WTC11 (cell line): ENCODE data around the gene SLC27A4. TPM values are rescaled to one million over a fixed set of nuclear protein-coding genes. Genes with fewer than 3 reads are reported as not detected.

Source experiments
- ATAC-seq: fragments of 200-7000 bp; cut with Tn5 transposase; 2 replicates; pipeline ENCODE4 v1.10.0; 2021; ENCODE audit warnings: mild to moderate bottlenecking, moderate library complexity
- CTCF ChIA-PET: fragments of 300-600 bp; sonication (Branson Sonifier 250); formaldehyde crosslinking; loops from one replicate; lab custom pipeline; 2021; ENCODE audit warnings: antibody characterized with exemption; lab: Charles Lee
- POLR2A ChIA-PET: fragments of 350-600 bp; sonication (Branson Sonifier 250); formaldehyde crosslinking; loops from one replicate; lab custom pipeline; 2021; ENCODE audit warnings: antibody characterized with exemption; lab: Charles Lee
- DNase-seq: peaks from one replicate; pipeline ENCODE4 v3.0.0; 2021; ENCODE audit warnings: low spot score
- H3K27ac Mint-ChIP-seq: 2 replicates; pipeline ENCODE4 v1.8.0; 2021; ENCODE audit warnings: mixed read lengths
- H3K27me3 Mint-ChIP-seq: 2 replicates; pipeline ENCODE4 v1.8.0; 2021; ENCODE audit warnings: low read depth, mild to moderate bottlenecking, moderate library complexity, mixed read lengths
- H3K36me3 Mint-ChIP-seq: 2 replicates; pipeline ENCODE4 v1.8.0; 2021; ENCODE audit warnings: mixed read lengths
- H3K4me1 Mint-ChIP-seq: 2 replicates; pipeline ENCODE4 v1.8.0; 2022; ENCODE audit warnings: mixed read lengths
- H3K4me3 Mint-ChIP-seq: 2 replicates; pipeline ENCODE4 v1.8.0; 2021; ENCODE audit warnings: mild to moderate bottlenecking, moderate library complexity, mixed read lengths
- H3K9me3 Mint-ChIP-seq: 2 replicates; pipeline ENCODE4 v1.8.0; 2021; ENCODE audit warnings: mixed read lengths
- GABPB1 ChIP-seq: sonication (generic); formaldehyde crosslinking; IDR thresholded peaks from 2 replicates; pipeline ENCODE4 v1.8.1; 2023; ENCODE audit warnings: mild to moderate bottlenecking, missing genetic modification reagents
- MYBL2 ChIP-seq: sonication (generic); formaldehyde crosslinking; IDR thresholded peaks from 2 replicates; pipeline ENCODE4 v1.8.1; 2023; ENCODE audit warnings: mild to moderate bottlenecking, moderate library complexity, missing genetic modification reagents
- SP1 ChIP-seq: sonication (generic); formaldehyde crosslinking; conservative IDR thresholded peaks from 2 replicates; pipeline ENCODE4 v1.8.1; 2022; ENCODE audit warnings: missing genetic modification reagents
- ZNF219 ChIP-seq: sonication (generic); formaldehyde crosslinking; IDR thresholded peaks from 2 replicates; pipeline ENCODE4 v1.8.0; 2023; ENCODE audit warnings: missing genetic modification reagents, mild to moderate bottlenecking, borderline replicate concordance
- ZNF263 ChIP-seq: sonication (generic); formaldehyde crosslinking; IDR thresholded peaks from 2 replicates; pipeline ENCODE4 v1.8.1; 2022; ENCODE audit warnings: low read depth, mild to moderate bottlenecking, moderate library complexity, missing genetic modification reagents
- ZNF281 ChIP-seq: sonication (generic); formaldehyde crosslinking; IDR thresholded peaks from 2 replicates; pipeline ENCODE4 v1.8.0; 2023; ENCODE audit warnings: mild to moderate bottlenecking, missing genetic modification reagents
- ZNF317 ChIP-seq: sonication (generic); formaldehyde crosslinking; IDR thresholded peaks from 2 replicates; pipeline ENCODE4 v1.8.1; 2023; ENCODE audit warnings: low read depth, mild to moderate bottlenecking, moderate library complexity, missing genetic modification reagents, borderline replicate concordance
- ZNF532 ChIP-seq: fragments of 250-450 bp; sonication (Bioruptor Pico); IDR thresholded peaks from 2 replicates; pipeline ENCODE4 v1.9.0; 2021; ENCODE audit warnings: mild to moderate bottlenecking, borderline replicate concordance
- total RNA-seq: library from RNA; stranded (reverse); gene quantifications from 3 replicates; pipeline ENCODE4 v1.2.3, GENCODE V29; 2021
- TF ChIP-seq, protein P1 (sequence below): sonication (generic); formaldehyde crosslinking; IDR thresholded peaks from 2 replicates; pipeline ENCODE4 v1.8.1; 2023; ENCODE audit warnings: mild to moderate bottlenecking, missing genetic modification reagents
- TF ChIP-seq, protein P2 (sequence below): sonication (generic); formaldehyde crosslinking; IDR thresholded peaks from 2 replicates; pipeline ENCODE4 v1.8.0; 2023; ENCODE audit warnings: missing genetic modification reagents, mild to moderate bottlenecking, borderline replicate concordance

SLC27A4 gene
- total RNA-seq, 1 experiment from 2014 or later, result 23.8 TPM

- TF ChIP-seq, protein P1, sequence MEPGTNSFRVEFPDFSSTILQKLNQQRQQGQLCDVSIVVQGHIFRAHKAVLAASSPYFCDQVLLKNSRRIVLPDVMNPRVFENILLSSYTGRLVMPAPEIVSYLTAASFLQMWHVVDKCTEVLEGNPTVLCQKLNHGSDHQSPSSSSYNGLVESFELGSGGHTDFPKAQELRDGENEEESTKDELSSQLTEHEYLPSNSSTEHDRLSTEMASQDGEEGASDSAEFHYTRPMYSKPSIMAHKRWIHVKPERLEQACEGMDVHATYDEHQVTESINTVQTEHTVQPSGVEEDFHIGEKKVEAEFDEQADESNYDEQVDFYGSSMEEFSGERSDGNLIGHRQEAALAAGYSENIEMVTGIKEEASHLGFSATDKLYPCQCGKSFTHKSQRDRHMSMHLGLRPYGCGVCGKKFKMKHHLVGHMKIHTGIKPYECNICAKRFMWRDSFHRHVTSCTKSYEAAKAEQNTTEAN (CRISPR knock-in tag), result no peak
- TF ChIP-seq, protein P2, sequence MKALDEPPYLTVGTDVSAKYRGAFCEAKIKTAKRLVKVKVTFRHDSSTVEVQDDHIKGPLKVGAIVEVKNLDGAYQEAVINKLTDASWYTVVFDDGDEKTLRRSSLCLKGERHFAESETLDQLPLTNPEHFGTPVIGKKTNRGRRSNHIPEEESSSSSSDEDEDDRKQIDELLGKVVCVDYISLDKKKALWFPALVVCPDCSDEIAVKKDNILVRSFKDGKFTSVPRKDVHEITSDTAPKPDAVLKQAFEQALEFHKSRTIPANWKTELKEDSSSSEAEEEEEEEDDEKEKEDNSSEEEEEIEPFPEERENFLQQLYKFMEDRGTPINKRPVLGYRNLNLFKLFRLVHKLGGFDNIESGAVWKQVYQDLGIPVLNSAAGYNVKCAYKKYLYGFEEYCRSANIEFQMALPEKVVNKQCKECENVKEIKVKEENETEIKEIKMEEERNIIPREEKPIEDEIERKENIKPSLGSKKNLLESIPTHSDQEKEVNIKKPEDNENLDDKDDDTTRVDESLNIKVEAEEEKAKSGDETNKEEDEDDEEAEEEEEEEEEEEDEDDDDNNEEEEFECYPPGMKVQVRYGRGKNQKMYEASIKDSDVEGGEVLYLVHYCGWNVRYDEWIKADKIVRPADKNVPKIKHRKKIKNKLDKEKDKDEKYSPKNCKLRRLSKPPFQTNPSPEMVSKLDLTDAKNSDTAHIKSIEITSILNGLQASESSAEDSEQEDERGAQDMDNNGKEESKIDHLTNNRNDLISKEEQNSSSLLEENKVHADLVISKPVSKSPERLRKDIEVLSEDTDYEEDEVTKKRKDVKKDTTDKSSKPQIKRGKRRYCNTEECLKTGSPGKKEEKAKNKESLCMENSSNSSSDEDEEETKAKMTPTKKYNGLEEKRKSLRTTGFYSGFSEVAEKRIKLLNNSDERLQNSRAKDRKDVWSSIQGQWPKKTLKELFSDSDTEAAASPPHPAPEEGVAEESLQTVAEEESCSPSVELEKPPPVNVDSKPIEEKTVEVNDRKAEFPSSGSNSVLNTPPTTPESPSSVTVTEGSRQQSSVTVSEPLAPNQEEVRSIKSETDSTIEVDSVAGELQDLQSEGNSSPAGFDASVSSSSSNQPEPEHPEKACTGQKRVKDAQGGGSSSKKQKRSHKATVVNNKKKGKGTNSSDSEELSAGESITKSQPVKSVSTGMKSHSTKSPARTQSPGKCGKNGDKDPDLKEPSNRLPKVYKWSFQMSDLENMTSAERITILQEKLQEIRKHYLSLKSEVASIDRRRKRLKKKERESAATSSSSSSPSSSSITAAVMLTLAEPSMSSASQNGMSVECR (CRISPR knock-in tag), result no peak
- no peak for TF ChIP-seq MYBL2 (CRISPR knock-in tag)
- no peak for TF ChIP-seq ZNF317
Observed at GRCh38 chr9:128317629-128318028, 22.7 kb upstream of the SLC27A4 start (continued).

- DNase-seq (no peak), ATAC-seq (no peak)
- Mint-ChIP-seq H3K36me3 (peaks cover 20% of the 10 kb centered on the region), H3K27me3 (no peaks in the 10 kb centered on the region), H3K27ac (no peak overlapping the region), H3K9me3 (no peaks in the 10 kb centered on the region), H3K4me1 (0 out of 2 replicates have a peak, but pooled peaks cover 8% of the 10 kb centered on the region), H3K4me3 (peak overlapping the region; percentile 88)
- CTCF ChIA-PET, result interaction anchor here (1.2 kb wide), 2 partner anchors 20 to 26 kb away, joined by 5 read pairs; no protein-coding TSS in a partner anchor
- POLR2A ChIA-PET, result interaction anchor here (0.5 to 0.6 kb wide), 2 partner anchors 46 to 488 kb away, joined by 3 to 7 read pairs; no protein-coding TSS in a partner anchor
- no peak for TF ChIP-seq GABPB1 (CRISPR knock-in tag)
- no peak for TF ChIP-seq SP1 (CRISPR knock-in tag)
- TF ChIP-seq ZNF219, result no peak
- TF ChIP-seq, protein P2 (CRISPR knock-in tag), result no peak
- no peak for TF ChIP-seq ZNF263
- TF ChIP-seq ZNF281, result no peak
- TF ChIP-seq ZNF532, result no peak
Observed at GRCh38 chr9:128321343-128321742, 19.0 kb upstream of the SLC27A4 start.
